ENCODE data around the gene PTCH1. TPM values are rescaled to one million over a fixed set of nuclear protein-coding genes. Genes with fewer than 3 reads are reported as not detected.
A peak's percentile ranks its signal among the peaks of the same experiment; 100 is the strongest.

PTCH1 gene
- total and polyA plus RNA-seq, 2 experiments from 2014 or later = 36.8 to 44.1 TPM

GRCh38 chr9:95508242-95508967 lies 8.4 kb downstream of the PTCH1 start:
- Histone ChIP-seq H3K4me3 (peak overlapping the region; percentile 98), H3K9me2 (replicated peaks; ENCODE audit: insufficient read depth) (no peaks in the 10 kb centered on the region), H4K20me1 (ENCODE audit: insufficient read depth, poor library complexity, severe bottlenecking) (peaks cover 17% of the 10 kb centered on the region), H3K27me3 (no peaks in the 10 kb centered on the region), H2AFZ (no peak overlapping the region), H3K27ac (peak overlapping the region; percentile 99), H3K36me3 (replicated peaks; ENCODE audit: insufficient read depth, low read depth) (no peaks in the 10 kb centered on the region), H3K79me2 (peaks cover 69% of the 10 kb centered on the region), H3K4me1 (ENCODE audit: insufficient read depth) (peaks cover 2% of the 10 kb centered on the region), H3K9me3 (ENCODE audit: low read depth) (no peaks in the 10 kb centered on the region), H3K4me2 (peak overlapping the region; percentile 88)
- DNase-seq (ENCODE audit: low spot score) = peak; percentile 56
- TF ChIP-seq CTCF (IDR thresholded peaks at IDR 0.05; ENCODE audit: poor library complexity) (no peak), EZH2phosphoT487 (IDR thresholded peaks at IDR 0.05; ENCODE audit: low read depth, severe bottlenecking, unreplicated experiment) (no peak), EZH2 (IDR thresholded peaks at IDR 0.05; ENCODE audit: borderline replicate concordance) (no peak)
- WGBS (ENCODE audit: low lambda C conversion rate, missing lambda C conversion rate) = under 1% methylated on average over 98 of the region's 111 CpGs

GRCh38 chr9:95507464-95508241 lies 9.1 kb downstream of the PTCH1 start:
- peak; percentile 60 for DNase-seq (ENCODE audit: low spot score)

DNA sequence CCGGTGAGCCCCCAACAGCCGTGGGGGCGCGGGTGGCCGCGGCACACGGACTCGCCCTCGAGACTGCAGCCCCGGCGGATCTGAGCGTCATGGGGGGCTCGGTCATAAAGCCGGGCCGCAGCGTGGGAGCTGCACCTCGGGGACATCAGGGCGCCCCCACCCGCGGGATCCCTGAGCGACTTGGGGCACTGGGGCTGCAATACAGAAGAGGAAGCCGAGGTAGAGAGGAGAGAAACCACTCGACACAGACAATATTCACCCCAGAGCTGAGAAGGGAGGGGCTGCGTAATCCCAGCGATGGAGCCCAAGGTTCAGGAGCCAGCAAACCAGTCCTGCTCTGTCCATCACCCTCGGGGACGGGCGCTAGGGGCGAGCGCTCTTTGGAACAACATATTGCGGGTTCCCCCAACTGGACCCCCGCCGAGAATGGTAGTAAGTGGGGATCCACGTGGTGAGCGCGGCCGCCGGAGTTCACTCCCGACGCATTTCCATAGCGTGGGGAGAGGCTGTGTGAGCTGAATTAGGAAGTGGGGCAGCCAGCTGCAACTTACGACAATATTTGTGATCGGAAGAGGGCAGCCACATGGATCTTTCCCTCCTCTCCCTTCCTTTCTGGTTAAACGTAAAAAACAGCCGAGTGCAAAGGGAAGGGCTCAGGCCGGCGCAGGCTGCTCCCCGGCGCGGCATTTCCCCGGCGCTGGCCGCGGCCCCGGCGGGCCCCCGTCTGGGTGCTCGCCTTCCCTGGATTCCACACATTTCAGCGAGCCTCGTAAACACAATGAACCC lies 9.9 kb downstream of the PTCH1 start:
- 1% methylated on average over 59 of the region's 60 CpGs for WGBS (ENCODE audit: low lambda C conversion rate, missing lambda C conversion rate)
- peak; percentile 48 for DNase-seq (ENCODE audit: low spot score)
- H2AFZ ChIP-seq = no peak overlapping the region

More at GRCh38 chr9:95507464-95508241, 9.1 kb downstream of the PTCH1 start:
- Histone ChIP-seq H3K4me3 (peak overlapping the region; percentile 98), H3K79me2 (peaks cover 69% of the 10 kb centered on the region), H3K27ac (peak overlapping the region; percentile 99), H3K9me2 (replicated peaks; ENCODE audit: insufficient read depth) (no peaks in the 10 kb centered on the region), H3K4me1 (ENCODE audit: insufficient read depth) (peaks cover 6% of the 10 kb centered on the region), H3K4me2 (peak overlapping the region; percentile 86), H2AFZ (no peak overlapping the region), H4K20me1 (ENCODE audit: insufficient read depth, poor library complexity, severe bottlenecking) (peaks cover 25% of the 10 kb centered on the region), H3K9me3 (ENCODE audit: low read depth) (no peaks in the 10 kb centered on the region), H3K27me3 (no peaks in the 10 kb centered on the region), H3K36me3 (replicated peaks; ENCODE audit: insufficient read depth, low read depth) (no peaks in the 10 kb centered on the region)
- TF ChIP-seq EZH2phosphoT487 (IDR thresholded peaks at IDR 0.05; ENCODE audit: low read depth, severe bottlenecking, unreplicated experiment) (no peak), EZH2 (IDR thresholded peaks at IDR 0.05; ENCODE audit: borderline replicate concordance) (no peak), CTCF (IDR thresholded peaks at IDR 0.05; ENCODE audit: poor library complexity) (no peak)
- under 1% methylated on average over 34 of the region's 36 CpGs for WGBS (ENCODE audit: low lambda C conversion rate, missing lambda C conversion rate)

More for the DNA sequence above, 9.9 kb downstream of the PTCH1 start:
- Histone ChIP-seq H3K4me3 (peak overlapping the region; percentile 98), H3K79me2 (peaks cover 69% of the 10 kb centered on the region), H3K9me3 (ENCODE audit: low read depth) (no peaks in the 10 kb centered on the region), H3K4me1 (ENCODE audit: insufficient read depth) (peaks cover 8% of the 10 kb centered on the region), H3K27ac (peak overlapping the region; percentile 99), H3K4me2 (peak overlapping the region; percentile 86), H3K36me3 (replicated peaks; ENCODE audit: insufficient read depth, low read depth) (no peaks in the 10 kb centered on the region), H3K27me3 (no peaks in the 10 kb centered on the region), H4K20me1 (ENCODE audit: insufficient read depth, poor library complexity, severe bottlenecking) (peaks cover 32% of the 10 kb centered on the region), H3K9me2 (replicated peaks; ENCODE audit: insufficient read depth) (no peaks in the 10 kb centered on the region)
- TF ChIP-seq EZH2phosphoT487 (IDR thresholded peaks at IDR 0.05; ENCODE audit: low read depth, severe bottlenecking, unreplicated experiment) (no peak), EZH2 (IDR thresholded peaks at IDR 0.05; ENCODE audit: borderline replicate concordance) (no peak)

Data from hepatocyte (in vitro differentiated cells).